Natural killer cell (primary cell): Measurements from ENCODE around the gene SMIM7. TPM values are rescaled to one million over a fixed set of nuclear protein-coding genes. Genes with fewer than 3 reads are reported as not detected.
A peak's percentile ranks its signal among the peaks of the same experiment; 100 is the strongest.

Experiments
- ATAC-seq, 3 donors: fragments of 150-1000 bp in 2 of 3; fragments of 200-7000 bp in 1 of 3; cut with Tn5 transposase; 1 replicate in 1 of 3; 2 replicates in 2 of 3; pipeline ENCODE4 v1.10.0; 2021; ENCODE audit warnings: mild to moderate bottlenecking in 2 of 3, moderate library complexity in 2 of 3
- DNase-seq, 2 donors: peaks; one replicate each; pipeline versions ENCODE4 v3.0.0 to v3.0.0-alpha.2; 2013 to 2021; ENCODE audit warnings: mixed read lengths in 1 of 2
- H3K27ac ChIP-seq: one replicate; pipeline ENCODE4 v1.5.1; 2013; ENCODE audit warnings: mild to moderate bottlenecking, low read length
- H3K27me3 ChIP-seq: one replicate; pipeline ENCODE4 v1.6.1; 2013; ENCODE audit warnings: low read length; ENCODE audit not compliant: control insufficient read depth, insufficient read depth
- H3K36me3 ChIP-seq: one replicate; pipeline ENCODE4 v1.6.1; 2013; ENCODE audit warnings: low read length; ENCODE audit not compliant: control insufficient read depth, insufficient read depth
- H3K4me1 ChIP-seq: one replicate; pipeline ENCODE4 v1.6.1; 2013; ENCODE audit warnings: low read length; ENCODE audit not compliant: control insufficient read depth, insufficient read depth
- H3K4me3 ChIP-seq: one replicate; pipeline ENCODE4 v1.5.1; 2013; ENCODE audit warnings: low read length
- H3K9me3 ChIP-seq: one replicate; pipeline ENCODE4 v1.6.1; 2013; ENCODE audit warnings: low read length; ENCODE audit not compliant: control insufficient read depth, insufficient read depth
- H3K27ac Mint-ChIP-seq, 2 donors: one replicate each; pipeline ENCODE4 v1.8.0; 2022; ENCODE audit warnings: mild to moderate bottlenecking in 2 of 2, mixed read lengths in 2 of 2, moderate library complexity in 1 of 2
- H3K27me3 Mint-ChIP-seq, 2 donors: one replicate each; pipeline ENCODE4 v1.8.0; 2022; ENCODE audit warnings: low read depth in 2 of 2, mixed read lengths in 2 of 2
- H3K36me3 Mint-ChIP-seq: one replicate; pipeline ENCODE4 v1.8.0; 2022; ENCODE audit warnings: mixed read lengths
- H3K4me1 Mint-ChIP-seq, 2 donors: one replicate each; pipeline ENCODE4 v1.8.0; 2022; ENCODE audit warnings: mixed read lengths in 2 of 2
- H3K4me3 Mint-ChIP-seq: one replicate; pipeline ENCODE4 v1.8.0; 2022; ENCODE audit warnings: mild to moderate bottlenecking, moderate library complexity, mixed read lengths
- H3K9me3 Mint-ChIP-seq, 2 donors: one replicate each; pipeline ENCODE4 v1.8.0; 2022; ENCODE audit warnings: mixed read lengths in 2 of 2
- WGBS: methylation state at CpG from one replicate; pipeline ENCODE4 v1.1.7; 2013; ENCODE audit warnings: missing lambda C conversion rate; ENCODE audit not compliant: insufficient coverage; 5-methylcytosine and 5-hydroxymethylcytosine counted together
- intact Hi-C: fragments of 100-400 bp; cut with micrococcal nuclease; formaldehyde crosslinking; loops from one replicate; pipeline ENCODE4 v1.14.2; 2022
- total RNA-seq, 4 donors: library from RNA; stranded (reverse); fragments of 120-200 nt in 1 of 4; gene quantifications; one replicate each; pipeline versions ENCODE4 v1.2.3 to v1.2.4, GENCODE V29; 2013 to 2022
- TF ChIP-seq, protein P1 (sequence below): fragments of 200-600 bp; IDR thresholded peaks from one replicate; pipeline ENCODE4 v1.8.0; 2022; ENCODE audit warnings: antibody characterized with exemption

SMIM7 gene
- 10 to 100 TPM; 63.2 to 88.4 (median 76.0) TPM for total RNA-seq
- total RNA-seq (2013): 82.2 TPM

DNA sequence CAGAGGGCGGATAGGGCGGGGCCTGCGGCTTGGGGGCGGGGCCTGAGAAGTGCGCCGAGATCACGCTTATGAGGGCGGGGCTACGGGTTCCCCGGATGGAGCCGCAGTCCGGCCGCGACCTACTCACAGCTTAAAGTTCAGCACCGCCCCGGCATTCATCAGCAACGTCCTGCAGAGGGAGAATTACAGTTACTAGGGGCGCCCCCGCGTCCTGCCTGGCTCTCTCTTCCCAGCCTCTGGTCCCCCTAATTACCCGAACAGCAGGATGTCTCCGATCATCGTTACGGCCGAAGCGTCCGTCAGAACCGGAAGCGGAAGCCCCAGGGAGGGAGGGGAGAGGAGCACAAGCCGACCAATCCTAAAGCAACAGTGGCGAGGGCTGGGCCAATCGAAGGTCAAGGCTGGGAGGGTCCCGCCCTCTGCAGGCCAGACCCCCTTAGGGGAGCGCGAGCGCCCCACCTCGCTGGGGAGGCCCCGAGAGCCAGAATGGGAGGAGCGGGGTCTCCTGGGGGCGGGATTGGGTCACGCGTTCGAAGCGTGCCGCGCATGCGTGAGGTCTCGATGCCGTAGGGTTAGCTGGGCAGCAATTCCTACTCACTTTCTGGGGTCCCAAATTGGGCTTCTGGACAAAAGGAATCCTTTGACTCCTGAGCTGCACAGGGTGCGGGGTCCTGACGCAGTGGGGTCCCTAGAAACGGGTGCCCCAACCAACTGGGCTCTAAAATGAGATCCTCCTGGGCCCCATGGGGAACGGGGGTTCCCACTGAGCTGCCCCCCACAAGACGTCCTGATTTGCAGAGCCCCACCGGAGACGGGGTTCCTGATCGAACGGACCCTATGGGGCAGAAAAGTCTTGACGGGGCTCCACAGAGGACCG is at the start of gene SMIM7:
Gene SMIM7, minus strand, starts transcription at position 313 of the 877 bp plus-strand sequence. Its CDS starts 34 bp downstream, at position 279.
- Mint-ChIP-seq H3K9me3 (no peaks in the 10 kb centered on the region), H3K36me3 (no peaks in the 10 kb centered on the region), H3K27me3 (no peaks in the 10 kb centered on the region), H3K4me1 (peaks cover 24 to 34% of the 10 kb centered on the region in 2 donors), H3K4me3 (peak within 1 kb of the TSS; percentile 97), H3K27ac (peak within 1 kb of the TSS; percentile 96 to 97)
- no peaks in the 10 kb centered on the region for H3K9me3 ChIP-seq
- WGBS: under 1% methylated on average over 60 of the region's 60 CpGs
- DNase-seq (peak; percentile 97 to 99), ATAC-seq (peak; percentile 93 to 99 (median 96))
- H3K36me3 ChIP-seq: peaks cover 28% of the 10 kb centered on the region
- TF ChIP-seq, protein P1, sequence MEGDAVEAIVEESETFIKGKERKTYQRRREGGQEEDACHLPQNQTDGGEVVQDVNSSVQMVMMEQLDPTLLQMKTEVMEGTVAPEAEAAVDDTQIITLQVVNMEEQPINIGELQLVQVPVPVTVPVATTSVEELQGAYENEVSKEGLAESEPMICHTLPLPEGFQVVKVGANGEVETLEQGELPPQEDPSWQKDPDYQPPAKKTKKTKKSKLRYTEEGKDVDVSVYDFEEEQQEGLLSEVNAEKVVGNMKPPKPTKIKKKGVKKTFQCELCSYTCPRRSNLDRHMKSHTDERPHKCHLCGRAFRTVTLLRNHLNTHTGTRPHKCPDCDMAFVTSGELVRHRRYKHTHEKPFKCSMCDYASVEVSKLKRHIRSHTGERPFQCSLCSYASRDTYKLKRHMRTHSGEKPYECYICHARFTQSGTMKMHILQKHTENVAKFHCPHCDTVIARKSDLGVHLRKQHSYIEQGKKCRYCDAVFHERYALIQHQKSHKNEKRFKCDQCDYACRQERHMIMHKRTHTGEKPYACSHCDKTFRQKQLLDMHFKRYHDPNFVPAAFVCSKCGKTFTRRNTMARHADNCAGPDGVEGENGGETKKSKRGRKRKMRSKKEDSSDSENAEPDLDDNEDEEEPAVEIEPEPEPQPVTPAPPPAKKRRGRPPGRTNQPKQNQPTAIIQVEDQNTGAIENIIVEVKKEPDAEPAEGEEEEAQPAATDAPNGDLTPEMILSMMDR: no peak
- no peaks in the 10 kb centered on the region for H3K27me3 ChIP-seq
- intact Hi-C loops: loop anchor here (1.0 kb wide), 2 partner anchors 32 to 118 kb away; partner anchors contain the start of genes CHERP and MED26
- H3K4me3 ChIP-seq: peak within 1 kb of the TSS; percentile 84
- peaks cover 35% of the 10 kb centered on the region for H3K4me1 ChIP-seq
- peak within 1 kb of the TSS; percentile 78 for H3K27ac ChIP-seq

DNA sequence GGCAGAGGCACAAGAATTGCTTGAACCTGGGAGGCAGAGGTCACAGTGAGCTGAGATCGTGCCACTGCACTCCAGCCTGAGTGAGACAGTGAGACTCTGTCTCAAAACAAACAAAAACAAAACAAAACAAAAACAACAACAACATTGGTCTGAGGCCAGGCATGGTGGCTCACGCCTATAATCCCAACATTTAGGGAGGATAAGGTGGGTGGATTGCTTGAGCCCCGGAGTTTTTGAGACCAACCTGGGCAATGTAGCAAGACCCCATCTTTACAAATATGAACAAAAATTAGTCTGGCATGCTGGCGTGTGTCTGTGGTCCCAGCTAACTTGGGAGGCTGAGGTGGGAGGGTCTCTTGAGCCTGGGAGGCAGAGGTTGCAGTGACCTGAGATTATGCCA is 43.7 kb upstream of the SMIM7 start:
- Mint-ChIP-seq H3K4me3 (no peak overlapping the region), H3K27me3 (peaks cover 0 to 7% of the 10 kb centered on the region in 2 donors), H3K4me1 (no peaks in the 10 kb centered on the region), H3K36me3 (no peaks in the 10 kb centered on the region), H3K27ac (no peak overlapping the region), H3K9me3 (no peaks in the 10 kb centered on the region)
- TF ChIP-seq, protein P1: no peak
- Histone ChIP-seq H3K27me3 (no peaks in the 10 kb centered on the region), H3K27ac (no peak overlapping the region), H3K9me3 (no peaks in the 10 kb centered on the region), H3K4me3 (no peak overlapping the region), H3K4me1 (no peaks in the 10 kb centered on the region), H3K36me3 (no peaks in the 10 kb centered on the region)
- intact Hi-C loops: no loop called here
- no peak for ATAC-seq
- no peak for DNase-seq
- WGBS: 90% methylated on average over 3 of the region's 4 CpGs

DNA sequence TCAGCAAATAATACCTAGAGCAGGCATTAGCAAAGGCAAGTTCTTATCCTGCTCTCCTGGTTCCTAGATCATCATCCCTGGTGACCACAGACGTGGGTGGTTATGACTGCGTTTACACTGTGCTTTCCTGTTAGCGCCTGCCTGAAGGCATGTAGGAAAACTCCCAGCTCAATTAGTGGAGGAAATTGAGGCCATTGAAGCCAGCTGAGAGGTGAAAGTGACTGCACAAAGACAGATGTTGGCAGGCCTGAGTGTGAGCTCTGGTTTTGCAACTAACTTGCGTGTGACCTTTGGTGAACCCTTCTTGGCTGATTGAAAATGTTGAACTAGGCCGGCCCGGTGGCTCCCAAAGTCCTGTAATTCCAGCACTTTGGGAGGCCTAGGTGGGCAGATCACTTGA is 42.2 kb upstream of the SMIM7 start:
- no peaks in the 10 kb centered on the region for H3K9me3 ChIP-seq
- no peaks in the 10 kb centered on the region for H3K4me1 Mint-ChIP-seq
- no peaks in the 10 kb centered on the region for H3K4me1 ChIP-seq
- H3K4me3 ChIP-seq: no peak overlapping the region
- no peaks in the 10 kb centered on the region for H3K9me3 Mint-ChIP-seq
- DNase-seq: no peak
- no peaks in the 10 kb centered on the region for H3K36me3 ChIP-seq
- no peak overlapping the region for H3K27ac ChIP-seq
- H3K27ac Mint-ChIP-seq: no peak overlapping the region
- H3K4me3 Mint-ChIP-seq: no peak overlapping the region
- H3K36me3 Mint-ChIP-seq: no peaks in the 10 kb centered on the region
- TF ChIP-seq, protein P1: no peak
- intact Hi-C loops: no loop called here
- no peaks in the 10 kb centered on the region for H3K27me3 ChIP-seq
- WGBS: 90% methylated on average over 6 of the region's 6 CpGs
- ATAC-seq: no peak
- H3K27me3 Mint-ChIP-seq: peaks cover 0 to 1% of the 10 kb centered on the region in 2 donors
